Nephron (organoid): ENCODE measurements around the gene SFXN1.
A peak's percentile ranks its signal among the peaks of the same experiment; 100 is the strongest.

Experiments
- H3K27ac Mint-ChIP-seq, 3 experiments: 2 replicates each; pipeline ENCODE4 v1.8.0; 2020; ENCODE audit warnings: mixed read lengths in 3 of 3, mild to moderate bottlenecking in 2 of 3, moderate library complexity in 1 of 3
- H3K27me3 Mint-ChIP-seq: 2 replicates; pipeline ENCODE4 v1.8.0; 2021; ENCODE audit warnings: low read depth, mild to moderate bottlenecking, moderate library complexity, mixed read lengths
- H3K36me3 Mint-ChIP-seq: 2 replicates; pipeline ENCODE4 v1.8.0; 2020; ENCODE audit warnings: low read depth, mixed read lengths
- H3K4me1 Mint-ChIP-seq: 2 replicates; pipeline ENCODE4 v1.8.0; 2020; ENCODE audit warnings: mixed read lengths
- H3K4me3 Mint-ChIP-seq, 3 experiments: 2 replicates each; pipeline ENCODE4 v1.8.0; 2020; ENCODE audit warnings: mild to moderate bottlenecking in 3 of 3, mixed read lengths in 3 of 3, moderate library complexity in 2 of 3
- H3K9me3 Mint-ChIP-seq: 2 replicates; pipeline ENCODE4 v1.8.0; 2020; ENCODE audit warnings: mixed read lengths
- CTCF ChIP-seq, 3 experiments: fragments of 200-600 bp; sonication (generic); IDR thresholded peaks; one replicate each; pipeline ENCODE4 v1.5.0; 2021; ENCODE audit warnings: antibody characterized with exemption in 3 of 3; ENCODE audit not compliant: unreplicated experiment in 3 of 3

Gene SFXN1

GRCh38 chr5:175456105-175456742 lies 22.1 kb upstream of the SFXN1 start:
- Mint-ChIP-seq H3K36me3 (no peaks in the 10 kb centered on the region), H3K4me3 (no peak overlapping the region), H3K27me3 (peaks cover 45% of the 10 kb centered on the region), H3K4me1 (no peaks in the 10 kb centered on the region), H3K27ac (no peak overlapping the region), H3K9me3 (no peaks in the 10 kb centered on the region)
- TF ChIP-seq CTCF (IDR thresholded peaks at IDR 0.05; ENCODE audit: unreplicated experiment in 3 of 3): no peak

GRCh38 chr5:175457466-175457865 lies 20.9 kb upstream of the SFXN1 start:
- no peaks in the 10 kb centered on the region for H3K4me1 Mint-ChIP-seq
- peaks cover 34% of the 10 kb centered on the region for H3K27me3 Mint-ChIP-seq
- H3K4me3 Mint-ChIP-seq: no peak overlapping the region
- no peaks in the 10 kb centered on the region for H3K36me3 Mint-ChIP-seq
- H3K27ac Mint-ChIP-seq: no peak overlapping the region
- no peaks in the 10 kb centered on the region for H3K9me3 Mint-ChIP-seq
- no peak for TF ChIP-seq CTCF (IDR thresholded peaks at IDR 0.05; ENCODE audit: unreplicated experiment in 3 of 3)

GRCh38 chr5:175460126-175460525 lies 18.2 kb upstream of the SFXN1 start:
- peak; percentile 41 to 60 (median 49) for TF ChIP-seq CTCF (IDR thresholded peaks at IDR 0.05; ENCODE audit: unreplicated experiment in 3 of 3)
- H3K27me3 Mint-ChIP-seq: peaks cover 18% of the 10 kb centered on the region
- H3K4me1 Mint-ChIP-seq: peaks cover 5% of the 10 kb centered on the region
- H3K4me3 Mint-ChIP-seq: no peak overlapping the region
- no peak overlapping the region for H3K27ac Mint-ChIP-seq
- no peaks in the 10 kb centered on the region for H3K36me3 Mint-ChIP-seq
- H3K9me3 Mint-ChIP-seq: no peaks in the 10 kb centered on the region

- Mint-ChIP-seq H3K27ac (no peak overlapping the region), H3K4me3 (no peak overlapping the region), H3K36me3 (no peaks in the 10 kb centered on the region), H3K27me3 (peaks cover 18% of the 10 kb centered on the region), H3K4me1 (peaks cover 5% of the 10 kb centered on the region), H3K9me3 (no peaks in the 10 kb centered on the region)
- no peak for TF ChIP-seq CTCF (IDR thresholded peaks at IDR 0.05; ENCODE audit: unreplicated experiment in 3 of 3)
These were observed 17.8 kb upstream of the SFXN1 start for GRCh38 chr5:175460552-175460951.

- Mint-ChIP-seq H3K36me3 (no peaks in the 10 kb centered on the region), H3K27me3 (peaks cover 17% of the 10 kb centered on the region), H3K9me3 (no peaks in the 10 kb centered on the region), H3K27ac (no peak overlapping the region), H3K4me1 (peaks cover 8% of the 10 kb centered on the region), H3K4me3 (no peak overlapping the region)
- no peak for TF ChIP-seq CTCF (IDR thresholded peaks at IDR 0.05; ENCODE audit: unreplicated experiment in 3 of 3)
These were observed 17.0 kb upstream of the SFXN1 start for GRCh38 chr5:175461370-175461769.

GRCh38 chr5:175463641-175464040 lies 14.7 kb upstream of the SFXN1 start:
- no peak overlapping the region for H3K27ac Mint-ChIP-seq
- TF ChIP-seq CTCF (IDR thresholded peaks at IDR 0.05; ENCODE audit: unreplicated experiment in 3 of 3): no peak

More at GRCh38 chr5:175463641-175464040, 14.7 kb upstream of the SFXN1 start:
- H3K36me3 Mint-ChIP-seq: no peaks in the 10 kb centered on the region
- peaks cover 26% of the 10 kb centered on the region for H3K4me1 Mint-ChIP-seq
- no peak overlapping the region for H3K4me3 Mint-ChIP-seq
- no peaks in the 10 kb centered on the region for H3K9me3 Mint-ChIP-seq
- peaks cover 9% of the 10 kb centered on the region for H3K27me3 Mint-ChIP-seq
